ENCODE results near the gene RIMKLA. TPM values are rescaled to one million over a fixed set of nuclear protein-coding genes. Genes with fewer than 3 reads are reported as not detected.
A peak's percentile ranks its signal among the peaks of the same experiment; 100 is the strongest.

The RIMKLA gene, protein sequence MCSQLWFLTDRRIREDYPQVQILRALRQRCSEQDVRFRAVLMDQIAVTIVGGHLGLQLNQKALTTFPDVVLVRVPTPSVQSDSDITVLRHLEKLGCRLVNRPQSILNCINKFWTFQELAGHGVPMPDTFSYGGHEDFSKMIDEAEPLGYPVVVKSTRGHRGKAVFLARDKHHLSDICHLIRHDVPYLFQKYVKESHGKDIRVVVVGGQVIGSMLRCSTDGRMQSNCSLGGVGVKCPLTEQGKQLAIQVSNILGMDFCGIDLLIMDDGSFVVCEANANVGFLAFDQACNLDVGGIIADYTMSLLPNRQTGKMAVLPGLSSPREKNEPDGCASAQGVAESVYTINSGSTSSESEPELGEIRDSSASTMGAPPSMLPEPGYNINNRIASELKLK
- total RNA-seq = under 1 TPM in 1 of 2 experiments, not detected in 1; 0.11 TPM
- 0.09 TPM for polyA plus RNA-seq (2013, experiment 1 of 2)
- 0.11 TPM for polyA plus RNA-seq (2013, experiment 2 of 2)
- total RNA-seq = 0 to 17.7 (median 0.18) reads per million in 172 experiments

DNA sequence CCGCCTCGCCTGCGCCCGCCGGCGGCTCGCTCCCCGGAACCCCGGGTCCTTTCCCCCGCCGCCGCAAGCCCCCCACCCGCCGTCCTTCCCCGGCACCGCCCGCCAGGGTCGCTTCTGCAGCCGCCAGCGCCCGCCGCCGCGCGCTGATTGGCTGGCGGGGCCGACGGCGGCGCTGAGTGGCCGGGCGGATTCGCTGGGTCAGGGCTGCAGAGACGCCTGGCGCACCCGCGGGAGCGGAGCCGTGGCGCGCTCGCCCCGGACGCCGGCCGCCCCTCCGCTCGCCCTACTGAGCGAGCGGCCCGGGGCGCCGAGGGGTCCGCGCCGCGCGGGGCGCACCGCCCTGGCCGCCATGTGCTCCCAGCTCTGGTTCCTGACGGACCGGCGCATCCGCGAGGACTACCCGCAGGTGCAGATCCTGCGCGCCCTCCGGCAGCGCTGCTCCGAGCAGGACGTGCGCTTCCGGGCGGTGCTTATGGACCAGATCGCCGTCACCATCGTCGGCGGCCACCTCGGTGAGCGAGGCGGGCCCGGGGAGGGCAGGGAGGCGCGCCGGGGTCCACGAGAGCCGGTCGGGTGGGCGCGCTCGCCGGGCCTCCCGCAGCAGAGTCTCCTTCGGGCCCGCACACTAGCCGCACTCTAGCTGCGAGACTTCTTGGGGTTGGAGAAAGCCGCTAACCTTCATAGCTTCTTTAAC is at the start of gene RIMKLA:
TSS of gene RIMKLA (plus strand) at position 207 of the 694 bp plus-strand sequence. CDS start at position 350, 143 bp downstream.
- CTCF ChIA-PET = no interaction called here
- ATAC-seq (ENCODE audit: poor library complexity) = peak; percentile 60
- peak in 10 of 14 experiments; percentile 4 to 60 (median 31) for DNase-seq
- Mint-ChIP-seq H3K4me3 (peak within 1 kb of the TSS; percentile 86), H3K9me3 (no peaks in the 10 kb centered on the region), H3K4me1 (ENCODE audit: low read depth) (peaks cover 13% of the 10 kb centered on the region), H3K27ac (no peak within 1 kb of the TSS), H3K27me3 (peaks cover 62% of the 10 kb centered on the region), H3K36me3 (ENCODE audit: low read depth) (no peaks in the 10 kb centered on the region)
- intact Hi-C loops (cut with DNase I, micrococcal nuclease) = no loop called here
- H3K36me3 ChIP-seq (ENCODE audit: insufficient read depth, low read length) = no peaks in the 10 kb centered on the region
- H3K4me1 ChIP-seq (ENCODE audit: insufficient read depth, low read length) = peaks cover 9% of the 10 kb centered on the region
- POLR2A ChIA-PET = interaction anchor here (0.6 kb wide), 1 partner anchor 9 kb away, joined by 4 read pairs; no protein-coding TSS in a partner anchor
- no peaks in the 10 kb centered on the region for H3K9me3 ChIP-seq (ENCODE audit: control insufficient read depth in 1 of 2, insufficient read depth in 1 of 2, low read length in 2 of 2)
- H3K4me3 ChIP-seq (ENCODE audit: low read length) = peak within 1 kb of the TSS; percentile 28
- peaks cover 18 to 44% of the 10 kb centered on the region in 2 experiments for H3K27me3 ChIP-seq (ENCODE audit: control insufficient read depth in 1 of 2, insufficient read depth in 2 of 2, low read length in 2 of 2)
- H3K27ac ChIP-seq (ENCODE audit: low read depth in 1 of 2, low read length in 2 of 2) = no peak within 1 kb of the TSS
- TF ChIP-seq, protein P1, sequence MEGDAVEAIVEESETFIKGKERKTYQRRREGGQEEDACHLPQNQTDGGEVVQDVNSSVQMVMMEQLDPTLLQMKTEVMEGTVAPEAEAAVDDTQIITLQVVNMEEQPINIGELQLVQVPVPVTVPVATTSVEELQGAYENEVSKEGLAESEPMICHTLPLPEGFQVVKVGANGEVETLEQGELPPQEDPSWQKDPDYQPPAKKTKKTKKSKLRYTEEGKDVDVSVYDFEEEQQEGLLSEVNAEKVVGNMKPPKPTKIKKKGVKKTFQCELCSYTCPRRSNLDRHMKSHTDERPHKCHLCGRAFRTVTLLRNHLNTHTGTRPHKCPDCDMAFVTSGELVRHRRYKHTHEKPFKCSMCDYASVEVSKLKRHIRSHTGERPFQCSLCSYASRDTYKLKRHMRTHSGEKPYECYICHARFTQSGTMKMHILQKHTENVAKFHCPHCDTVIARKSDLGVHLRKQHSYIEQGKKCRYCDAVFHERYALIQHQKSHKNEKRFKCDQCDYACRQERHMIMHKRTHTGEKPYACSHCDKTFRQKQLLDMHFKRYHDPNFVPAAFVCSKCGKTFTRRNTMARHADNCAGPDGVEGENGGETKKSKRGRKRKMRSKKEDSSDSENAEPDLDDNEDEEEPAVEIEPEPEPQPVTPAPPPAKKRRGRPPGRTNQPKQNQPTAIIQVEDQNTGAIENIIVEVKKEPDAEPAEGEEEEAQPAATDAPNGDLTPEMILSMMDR (IDR thresholded peaks at IDR 0.05) = no peak

DNA sequence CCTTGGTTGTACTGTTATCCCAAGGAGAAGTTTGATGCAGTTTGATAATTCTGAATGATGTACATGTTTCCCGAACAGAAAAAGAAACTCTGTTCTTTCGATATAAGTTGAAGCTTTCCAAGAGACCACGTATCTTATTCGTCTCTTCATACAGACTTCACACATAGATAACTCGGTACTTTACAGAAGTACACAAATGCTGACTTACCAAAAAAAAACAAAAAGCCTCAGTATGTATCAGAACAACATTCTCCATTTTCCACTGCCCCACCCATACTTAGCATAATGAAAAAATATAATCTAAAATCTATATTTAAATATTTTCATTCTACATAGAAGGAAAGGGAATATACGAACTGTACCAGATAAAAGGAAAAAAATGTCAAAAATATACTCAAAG is 47.7 kb upstream of the RIMKLA start:
- Histone ChIP-seq H3K9me3 (ENCODE audit: control insufficient read depth in 1 of 2, insufficient read depth in 1 of 2, low read length in 2 of 2) (no peaks in the 10 kb centered on the region), H3K27me3 (ENCODE audit: control insufficient read depth in 1 of 2, insufficient read depth in 2 of 2, low read length in 2 of 2) (no peaks in the 10 kb centered on the region), H3K36me3 (ENCODE audit: insufficient read depth, low read length) (no peaks in the 10 kb centered on the region), H3K27ac (ENCODE audit: low read depth in 1 of 2, low read length in 2 of 2) (no peak overlapping the region), H3K4me3 (ENCODE audit: low read length) (no peak overlapping the region), H3K4me1 (ENCODE audit: insufficient read depth, low read length) (peaks cover 25% of the 10 kb centered on the region)
- no peaks in the 10 kb centered on the region for H3K9me3 Mint-ChIP-seq
- peaks cover 17% of the 10 kb centered on the region for H3K36me3 Mint-ChIP-seq (ENCODE audit: low read depth)
- H3K4me3 Mint-ChIP-seq = peak overlapping the region; percentile 97
- intact Hi-C loops (cut with DNase I, micrococcal nuclease) = loop anchor here (10.0 kb wide), 4 partner anchors 158 to 622 kb away; partner anchors contain the start of genes HIVEP3 (in 1 of the 2) and SLC2A1 (in 1 of the 2)
- H3K27me3 Mint-ChIP-seq = no peaks in the 10 kb centered on the region
- peak overlapping the region; percentile 83 for H3K27ac Mint-ChIP-seq
- peaks cover 79% of the 10 kb centered on the region for H3K4me1 Mint-ChIP-seq (ENCODE audit: low read depth)
- ChIA-PET CTCF (interaction anchor here (1.2 to 1.4 kb wide), 3 partner anchors 39 to 160 kb away, joined by 3 to 5 read pairs (median 4); no protein-coding TSS in a partner anchor), POLR2A (interaction anchor here (1.2 to 4.9 kb wide), 3 partner anchors 14 to 434 kb away, joined by 3 to 31 read pairs (median 4); partner anchors contain the start of genes C1orf50, P3H1 and PPCS)
- TF ChIP-seq, protein P1 (IDR thresholded peaks at IDR 0.05) = no peak
- DNase-seq = no peak
- ATAC-seq (ENCODE audit: poor library complexity) = no peak

DNA sequence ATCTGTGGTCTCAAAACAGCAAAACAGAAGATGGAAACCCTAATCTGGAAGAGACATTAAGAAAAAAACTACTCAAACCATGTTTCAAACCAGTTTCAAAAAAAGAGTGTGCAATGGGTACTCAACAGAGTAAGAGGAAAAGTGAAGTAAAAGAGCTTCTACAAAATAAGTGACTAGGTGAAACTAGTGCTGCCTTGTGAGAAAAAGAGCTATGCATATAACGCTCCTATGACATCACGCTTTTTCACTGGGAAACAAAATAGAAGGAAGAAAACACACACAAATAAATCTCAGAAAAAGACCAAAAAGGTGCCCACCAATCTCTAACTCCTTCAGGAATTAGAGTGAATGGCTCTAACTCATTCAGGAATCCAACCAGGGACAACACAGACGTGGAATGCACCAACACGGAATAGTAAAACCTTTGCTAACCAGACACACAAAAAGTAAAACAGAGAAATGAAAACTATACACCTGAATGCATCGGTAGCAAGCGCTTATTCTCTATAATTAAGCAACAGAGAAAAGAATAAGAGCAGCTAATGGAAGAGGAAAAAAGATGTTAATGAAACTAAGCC is 46.8 kb upstream of the RIMKLA start:
- Mint-ChIP-seq H3K36me3 (ENCODE audit: low read depth) (peaks cover 17% of the 10 kb centered on the region), H3K27me3 (no peaks in the 10 kb centered on the region), H3K4me3 (peak overlapping the region; percentile 97), H3K9me3 (no peaks in the 10 kb centered on the region), H3K4me1 (ENCODE audit: low read depth) (peaks cover 70% of the 10 kb centered on the region), H3K27ac (peak overlapping the region; percentile 83)
- intact Hi-C loops (cut with DNase I, micrococcal nuclease) = loop anchor here (2.0 to 10.0 kb wide), 8 partner anchors 13 to 621 kb away; partner anchors contain the start of genes CCDC30 (in 1 of the 2), HIVEP3 (in 1 of the 2), PPCS (in 1 of the 2) and SLC2A1 (in 1 of the 2)
- TF ChIP-seq, protein P1 (IDR thresholded peaks at IDR 0.05) = no peak
- ATAC-seq (ENCODE audit: poor library complexity) (no peak), DNase-seq (no peak)
- Histone ChIP-seq H3K4me1 (ENCODE audit: insufficient read depth, low read length) (peaks cover 20% of the 10 kb centered on the region), H3K36me3 (ENCODE audit: insufficient read depth, low read length) (no peaks in the 10 kb centered on the region), H3K27ac (ENCODE audit: low read depth in 1 of 2, low read length in 2 of 2) (peak overlapping the region in 1 of 2 donors; percentile 31), H3K27me3 (ENCODE audit: control insufficient read depth in 1 of 2, insufficient read depth in 2 of 2, low read length in 2 of 2) (no peaks in the 10 kb centered on the region), H3K4me3 (ENCODE audit: low read length) (peak overlapping the region; percentile 88), H3K9me3 (ENCODE audit: control insufficient read depth in 1 of 2, insufficient read depth in 1 of 2, low read length in 2 of 2) (no peaks in the 10 kb centered on the region)
- CTCF ChIA-PET = interaction anchor here (0.7 to 1.5 kb wide), 4 partner anchors 9 to 45 kb away, joined by 3 to 5 read pairs (median 3); no protein-coding TSS in a partner anchor
- POLR2A ChIA-PET = interaction anchor here (0.8 to 4.9 kb wide), 8 partner anchors 11 to 483 kb away, joined by 3 to 31 read pairs (median 3); partner anchors contain the start of genes PPCS and PPIH
